H9 (cell line): ENCODE measurements around the gene PPM1N. TPM values are rescaled to one million over a fixed set of nuclear protein-coding genes. Genes with fewer than 3 reads are reported as not detected.

ENCODE experiments used
- DNase-seq: peaks from one replicate; pipeline ENCODE4 v3.0.0-alpha.2; 2017
- H2AFZ ChIP-seq: one replicate; pipeline ENCODE4 v1.6.1; 2013; ENCODE audit warnings: mild to moderate bottlenecking, low read length, control low read depth, moderate library complexity
- H2AK5ac ChIP-seq: 2 replicates; pipeline ENCODE4 v1.6.1; 2013; ENCODE audit warnings: low read length, control low read depth, mixed read lengths; ENCODE audit not compliant: insufficient read length
- H2BK120ac ChIP-seq: one replicate; pipeline ENCODE4 v1.6.1; 2013; ENCODE audit warnings: low read depth, mild to moderate bottlenecking, low read length, control low read depth, inconsistent platforms; ENCODE audit not compliant: poor library complexity, severe bottlenecking
- H2BK12ac ChIP-seq: 2 replicates; pipeline ENCODE4 v1.6.1; 2013; ENCODE audit warnings: low read length, control low read depth, mixed read lengths, low read depth; ENCODE audit not compliant: insufficient read length
- H2BK15ac ChIP-seq: 2 replicates; pipeline ENCODE4 v1.6.1; 2013; ENCODE audit warnings: low read depth, low read length, control low read depth
- H2BK20ac ChIP-seq: one replicate; pipeline ENCODE4 v1.6.1; 2013; ENCODE audit warnings: low read depth, mild to moderate bottlenecking, low read length, control low read depth, inconsistent platforms; ENCODE audit not compliant: poor library complexity, severe bottlenecking
- H2BK5ac ChIP-seq: 2 replicates; pipeline ENCODE4 v1.6.1; 2013; ENCODE audit warnings: low read length, control low read depth, mixed read lengths; ENCODE audit not compliant: insufficient read length
- H3K14ac ChIP-seq: 2 replicates; pipeline ENCODE4 v1.6.1; 2013; ENCODE audit warnings: low read length, control low read depth; ENCODE audit not compliant: insufficient read depth
- H3K18ac ChIP-seq: 2 replicates; pipeline ENCODE4 v1.6.1; 2013; ENCODE audit warnings: low read depth, mild to moderate bottlenecking, mixed read lengths, low read length, control low read depth; ENCODE audit not compliant: insufficient read length
- H3K23ac ChIP-seq: 2 replicates; pipeline ENCODE4 v1.6.1; 2013; ENCODE audit warnings: low read length, control low read depth, mixed read lengths, low read depth; ENCODE audit not compliant: insufficient read length
- H3K23me2 ChIP-seq: 2 replicates; pipeline ENCODE4 v1.6.1; 2013; ENCODE audit warnings: low read depth, mild to moderate bottlenecking, mixed read lengths, low read length, control low read depth; ENCODE audit not compliant: insufficient read length, poor library complexity, severe bottlenecking
- H3K27ac ChIP-seq: 2 replicates; pipeline ENCODE4 v1.5.1; 2013; ENCODE audit warnings: low read length, control low read depth, mixed read lengths, low read depth; ENCODE audit not compliant: insufficient read length
- H3K27me3 ChIP-seq: 2 replicates; pipeline ENCODE4 v1.6.1; 2013; ENCODE audit warnings: low read length, control low read depth, inconsistent platforms; ENCODE audit not compliant: insufficient read depth
- H3K4ac ChIP-seq: 2 replicates; pipeline ENCODE4 v1.6.1; 2013; ENCODE audit warnings: low read depth, mild to moderate bottlenecking, control low read depth, inconsistent platforms, low read length, moderate library complexity
- H3K4me1 ChIP-seq: 2 replicates; pipeline ENCODE4 v1.6.1; 2013; ENCODE audit warnings: low read length, control low read depth, inconsistent platforms; ENCODE audit not compliant: insufficient read depth
- H3K4me2 ChIP-seq: 2 replicates; pipeline ENCODE4 v1.6.1; 2013; ENCODE audit warnings: low read length, control low read depth, mixed read lengths; ENCODE audit not compliant: insufficient read length, insufficient read depth
- H3K56ac ChIP-seq: 2 replicates; pipeline ENCODE4 v1.6.1; 2013; ENCODE audit warnings: low read depth, mild to moderate bottlenecking, mixed read lengths, low read length, control low read depth; ENCODE audit not compliant: insufficient read length
- H3K79me1 ChIP-seq: 2 replicates; pipeline ENCODE4 v1.6.1; 2013; ENCODE audit warnings: low read depth, mild to moderate bottlenecking, moderate library complexity, low read length, control low read depth, inconsistent platforms; ENCODE audit not compliant: insufficient read depth, poor library complexity, severe bottlenecking
- H3K79me2 ChIP-seq: 2 replicates; pipeline ENCODE4 v1.6.1; 2013; ENCODE audit warnings: low read length, control low read depth, inconsistent platforms; ENCODE audit not compliant: insufficient read depth
- H3K9ac ChIP-seq: 2 replicates; pipeline ENCODE4 v1.6.1; 2013; ENCODE audit warnings: low read length, control low read depth, mixed read lengths; ENCODE audit not compliant: insufficient read length; ENCODE audit errors: extremely low read depth
- H3K9me3 ChIP-seq: one replicate; pipeline ENCODE4 v1.6.1; 2013; ENCODE audit warnings: low read depth, low read length, inconsistent platforms; ENCODE audit not compliant: control insufficient read depth
- H3T11ph ChIP-seq: one replicate; pipeline ENCODE4 v1.6.1; 2013; ENCODE audit warnings: mild to moderate bottlenecking, low read length, control low read depth, inconsistent platforms
- H4K20me1 ChIP-seq: one replicate; pipeline ENCODE4 v1.6.1; 2013; ENCODE audit not compliant: control insufficient read depth, insufficient read length, insufficient read depth
- H4K5ac ChIP-seq: 2 replicates; pipeline ENCODE4 v1.6.1; 2013; ENCODE audit warnings: low read depth, mild to moderate bottlenecking, mixed read lengths, low read length, control low read depth; ENCODE audit not compliant: insufficient read length
- H4K8ac ChIP-seq: replicated peaks from 2 replicates; pipeline ENCODE4 v1.6.1; 2013; ENCODE audit warnings: low read length, control low read depth, mixed read lengths, low read depth; ENCODE audit not compliant: insufficient read length
- H4K91ac ChIP-seq: 2 replicates; pipeline ENCODE4 v1.6.1; 2013; ENCODE audit warnings: low read depth, mild to moderate bottlenecking, moderate library complexity, mixed read lengths, low read length, control low read depth; ENCODE audit not compliant: insufficient read length
- H3K27ac Mint-ChIP-seq, 3 experiments: 2 replicates in 2 of 3; 3 replicates in 1 of 3; pipeline ENCODE4 v1.8.0; 2020 to 2021; ENCODE audit warnings: mixed read lengths in 3 of 3, mild to moderate bottlenecking in 1 of 3, moderate library complexity in 1 of 3
- H3K27me3 Mint-ChIP-seq: 2 replicates; pipeline ENCODE4 v1.8.0; 2021; ENCODE audit warnings: low read depth, mild to moderate bottlenecking, moderate library complexity, mixed read lengths
- H3K36me3 Mint-ChIP-seq, 3 experiments: 2 replicates in 2 of 3; 3 replicates in 1 of 3; pipeline ENCODE4 v1.8.0; 2020 to 2021; ENCODE audit warnings: low read depth in 3 of 3, mixed read lengths in 3 of 3; ENCODE audit not compliant: insufficient read depth in 1 of 3
- H3K4me1 Mint-ChIP-seq, 2 experiments: 2 replicates each; pipeline ENCODE4 v1.8.0; 2020; ENCODE audit warnings: mixed read lengths in 2 of 2
- H3K4me3 Mint-ChIP-seq, 2 experiments: 2 replicates in 1 of 2; 3 replicates in 1 of 2; pipeline ENCODE4 v1.8.0; 2020 to 2021; ENCODE audit warnings: mild to moderate bottlenecking in 2 of 2, mixed read lengths in 2 of 2, moderate library complexity in 1 of 2
- H3K9me3 Mint-ChIP-seq, 2 experiments: 2 replicates in 1 of 2; 3 replicates in 1 of 2; pipeline ENCODE4 v1.8.0; 2020; ENCODE audit warnings: mild to moderate bottlenecking in 2 of 2, mixed read lengths in 2 of 2, moderate library complexity in 1 of 2
- WGBS: extraction: QIAGEN DNeasy Blood & Tissue Kit; methylation state at CpG from one replicate; pipeline ENCODE4 v1.1.7; 2013; ENCODE audit warnings: missing lambda C conversion rate, low lambda C conversion rate, mixed read lengths; ENCODE audit not compliant: insufficient read length; ENCODE audit errors: extremely low coverage; 5-methylcytosine and 5-hydroxymethylcytosine counted together
- total RNA-seq: library from RNA; stranded (reverse); gene quantifications from 2 replicates; pipeline ENCODE4 v1.2.1, GENCODE V29; 2021
- TF ChIP-seq, protein P1 (sequence below): fragments of 200-600 bp; sonication (generic); conservative IDR thresholded peaks from 3 replicates; pipeline ENCODE4 v1.8.0; 2021; ENCODE audit warnings: antibody characterized with exemption, mild to moderate bottlenecking

Gene PPM1N
- total RNA-seq, 1 experiment from 2014 or later, result 7.7 TPM

DNA sequence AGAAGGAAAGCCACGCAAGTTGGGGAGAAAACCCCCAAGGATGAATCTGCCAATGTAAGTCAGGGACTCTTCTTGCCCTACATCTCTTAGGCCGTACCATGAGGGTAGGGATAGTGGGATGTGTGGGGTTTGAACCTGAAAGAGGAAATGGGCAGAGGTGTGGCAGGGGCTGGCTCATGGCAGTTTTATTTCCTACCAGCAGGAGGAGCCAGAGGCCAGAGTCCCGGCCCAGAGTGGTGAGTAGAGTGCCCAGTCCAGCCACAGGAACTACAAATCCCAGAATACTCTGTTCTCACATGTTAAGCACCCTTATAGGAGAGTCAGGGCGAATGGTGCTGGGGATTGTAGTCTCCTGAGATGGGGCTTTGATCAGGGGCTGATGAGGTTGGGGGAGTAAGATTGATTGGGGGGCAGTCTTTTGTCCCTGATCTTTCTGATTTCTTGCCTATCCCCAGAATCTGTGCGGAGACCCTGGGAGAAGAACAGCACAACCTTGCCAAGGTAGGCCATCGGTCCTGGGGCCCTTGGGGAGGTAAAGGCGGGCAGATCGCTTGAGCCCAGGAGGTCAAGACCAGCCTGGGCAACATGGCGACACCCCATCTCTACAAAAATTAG lies 25.5 kb downstream of the PPM1N start:
- H3K4me1 Mint-ChIP-seq, result peaks cover 16 to 21% of the 10 kb centered on the region in 2 experiments
- H3K4me2 ChIP-seq, result no peak overlapping the region
- no peaks in the 10 kb centered on the region for H3K9me3 Mint-ChIP-seq
- H3K79me2 ChIP-seq, result 0 out of 2 replicates have a peak, but pooled peaks cover 2% of the 10 kb centered on the region
- peak; percentile 92 for DNase-seq
- no peak overlapping the region for H3K27ac ChIP-seq
- H4K8ac ChIP-seq, result no peak overlapping the region
- H2BK20ac ChIP-seq, result no peak overlapping the region
- no peak overlapping the region for H4K91ac ChIP-seq
- no peaks in the 10 kb centered on the region for H3K9me3 ChIP-seq
- H3K4me1 ChIP-seq, result no peaks in the 10 kb centered on the region
- H2BK5ac ChIP-seq, result no peak overlapping the region
- H2AFZ ChIP-seq, result no peak overlapping the region
- no peak overlapping the region for H3K18ac ChIP-seq
- peaks cover 10% of the 10 kb centered on the region for H3K23me2 ChIP-seq
- peaks cover 30 to 69% (median 47%) of the 10 kb centered on the region in 3 experiments for H3K36me3 Mint-ChIP-seq
- no peak overlapping the region for H3K14ac ChIP-seq
- no peak overlapping the region for H4K5ac ChIP-seq
- H3K27ac Mint-ChIP-seq, result peak overlapping the region; percentile 82 to 86 (median 83); a peak in 4 of 7 replicates
- H4K20me1 ChIP-seq, result no peaks in the 10 kb centered on the region
- H2AK5ac ChIP-seq, result no peak overlapping the region
- peak overlapping the region in 1 of 2 experiments; percentile 57; a peak in 1 of 5 replicates for H3K4me3 Mint-ChIP-seq
- WGBS, result no CpG with 5 or more reads among the region's 9 CpGs
- no peak overlapping the region for H3K9ac ChIP-seq
- H3K27me3 Mint-ChIP-seq, result peaks cover under 1% of the 10 kb centered on the region; the same call in 1 of the 2 replicates
- no peaks in the 10 kb centered on the region for H3K27me3 ChIP-seq
- no peaks in the 10 kb centered on the region for H3K79me1 ChIP-seq
- no peak overlapping the region for H2BK12ac ChIP-seq
- H3K56ac ChIP-seq, result no peak overlapping the region
- no peak overlapping the region for H3T11ph ChIP-seq
- TF ChIP-seq, protein P1, sequence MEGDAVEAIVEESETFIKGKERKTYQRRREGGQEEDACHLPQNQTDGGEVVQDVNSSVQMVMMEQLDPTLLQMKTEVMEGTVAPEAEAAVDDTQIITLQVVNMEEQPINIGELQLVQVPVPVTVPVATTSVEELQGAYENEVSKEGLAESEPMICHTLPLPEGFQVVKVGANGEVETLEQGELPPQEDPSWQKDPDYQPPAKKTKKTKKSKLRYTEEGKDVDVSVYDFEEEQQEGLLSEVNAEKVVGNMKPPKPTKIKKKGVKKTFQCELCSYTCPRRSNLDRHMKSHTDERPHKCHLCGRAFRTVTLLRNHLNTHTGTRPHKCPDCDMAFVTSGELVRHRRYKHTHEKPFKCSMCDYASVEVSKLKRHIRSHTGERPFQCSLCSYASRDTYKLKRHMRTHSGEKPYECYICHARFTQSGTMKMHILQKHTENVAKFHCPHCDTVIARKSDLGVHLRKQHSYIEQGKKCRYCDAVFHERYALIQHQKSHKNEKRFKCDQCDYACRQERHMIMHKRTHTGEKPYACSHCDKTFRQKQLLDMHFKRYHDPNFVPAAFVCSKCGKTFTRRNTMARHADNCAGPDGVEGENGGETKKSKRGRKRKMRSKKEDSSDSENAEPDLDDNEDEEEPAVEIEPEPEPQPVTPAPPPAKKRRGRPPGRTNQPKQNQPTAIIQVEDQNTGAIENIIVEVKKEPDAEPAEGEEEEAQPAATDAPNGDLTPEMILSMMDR, result peak; percentile 90
- H3K23ac ChIP-seq, result no peak overlapping the region
- H3K4ac ChIP-seq, result no peak overlapping the region
- no peak overlapping the region for H2BK15ac ChIP-seq
- no peak overlapping the region for H2BK120ac ChIP-seq
